Limb (tissue), 2 donors: ENCODE measurements around the gene SOX10.

Source experiments
- DNase-seq, 2 donors: peaks; one replicate each; pipeline ENCODE4 v3.0.0-alpha.2; 2016; ENCODE audit errors: extremely low spot score in 2 of 2

The SOX10 gene

DNA sequence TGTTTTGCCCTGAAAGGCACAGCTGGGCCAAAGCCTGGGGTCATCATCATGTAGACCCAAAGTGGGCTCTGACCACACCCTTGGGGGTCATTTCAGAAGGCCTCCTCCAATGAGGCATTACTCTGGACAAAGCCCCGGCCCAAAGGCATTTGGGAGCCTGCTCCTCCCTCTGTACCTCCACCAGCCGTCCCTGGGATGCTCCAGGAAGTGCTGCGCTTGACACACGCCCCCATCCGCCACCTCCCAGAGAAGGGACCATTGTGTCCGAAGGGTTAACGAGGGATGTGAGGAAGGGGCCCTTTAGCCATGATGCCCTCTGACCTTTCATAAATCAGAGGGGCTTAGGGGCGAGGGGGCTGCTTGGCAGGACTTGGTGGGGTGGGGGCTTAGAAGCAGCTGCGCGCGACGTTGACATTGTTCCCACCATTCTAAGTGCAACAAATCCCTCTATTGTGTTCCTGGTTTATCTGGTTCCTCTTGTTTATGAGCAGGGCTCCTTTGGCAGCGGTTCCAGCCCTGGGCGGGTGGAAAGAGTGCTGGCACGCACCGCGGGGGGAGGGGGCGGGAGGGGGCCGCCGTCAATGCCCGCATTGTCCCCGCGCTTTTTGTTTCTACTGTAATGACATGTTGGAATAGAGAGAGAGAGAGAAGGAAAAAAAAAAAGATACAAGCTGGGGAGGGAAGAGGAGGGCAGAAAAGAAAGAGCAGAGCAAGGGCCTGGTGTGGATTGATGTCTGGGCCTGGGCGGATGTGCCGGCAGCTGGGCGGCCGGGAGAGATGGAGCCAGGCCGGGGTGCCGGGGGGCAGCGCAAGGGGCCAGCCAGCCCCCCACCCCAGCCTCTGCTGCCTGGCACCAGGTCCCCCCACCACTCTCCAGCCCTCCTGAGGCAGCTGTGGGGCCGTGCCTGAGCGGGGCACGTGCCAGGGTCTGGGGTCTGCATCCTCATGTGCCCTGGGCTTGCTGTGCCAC, 32.1 kb upstream of the SOX10 start:
- DNase-seq = peak; percentile 45 to 77

DNA sequence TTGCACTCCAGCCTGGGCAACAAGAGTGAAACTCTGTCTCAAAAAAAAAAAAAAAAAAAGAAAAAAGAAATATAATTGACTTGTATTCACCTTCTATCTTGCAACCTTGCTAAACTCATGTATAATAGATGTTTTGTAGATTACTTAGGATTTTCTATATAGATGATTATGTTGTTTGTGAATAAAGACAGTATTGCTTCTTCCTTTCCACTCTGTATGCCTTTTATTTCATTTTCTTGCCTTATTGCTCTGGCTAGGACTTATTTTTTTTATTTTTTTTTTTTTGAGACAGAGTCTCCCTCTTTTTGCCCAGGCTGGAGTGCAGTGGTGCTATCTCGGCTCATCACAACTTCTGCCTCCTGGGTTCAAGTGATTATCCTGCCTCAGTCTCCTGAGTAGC, 29.7 kb upstream of the SOX10 start:
- no peak for DNase-seq

DNA sequence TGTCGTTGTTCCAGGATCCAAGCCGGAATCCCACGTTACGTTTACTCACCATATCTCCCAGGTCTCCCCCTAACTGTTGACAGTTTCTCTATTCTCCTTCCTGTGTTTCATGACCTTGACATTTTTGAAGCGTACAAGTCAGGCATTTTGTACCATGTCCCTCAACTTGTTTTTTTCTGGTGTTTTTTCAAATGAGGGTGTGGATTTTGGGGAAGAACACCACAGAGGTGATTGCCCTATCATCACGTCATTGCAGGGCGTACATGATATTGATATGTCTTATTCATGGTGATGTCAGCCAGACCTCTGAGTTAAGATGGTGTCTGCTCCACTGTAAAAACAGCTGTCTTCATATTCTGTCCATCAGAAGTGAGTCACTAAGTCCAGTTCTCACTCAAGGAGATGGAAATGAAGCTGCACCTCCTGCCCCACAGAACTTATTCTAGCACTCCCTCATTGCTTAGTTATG, 28.3 kb upstream of the SOX10 start:
- DNase-seq = no peak

DNA sequence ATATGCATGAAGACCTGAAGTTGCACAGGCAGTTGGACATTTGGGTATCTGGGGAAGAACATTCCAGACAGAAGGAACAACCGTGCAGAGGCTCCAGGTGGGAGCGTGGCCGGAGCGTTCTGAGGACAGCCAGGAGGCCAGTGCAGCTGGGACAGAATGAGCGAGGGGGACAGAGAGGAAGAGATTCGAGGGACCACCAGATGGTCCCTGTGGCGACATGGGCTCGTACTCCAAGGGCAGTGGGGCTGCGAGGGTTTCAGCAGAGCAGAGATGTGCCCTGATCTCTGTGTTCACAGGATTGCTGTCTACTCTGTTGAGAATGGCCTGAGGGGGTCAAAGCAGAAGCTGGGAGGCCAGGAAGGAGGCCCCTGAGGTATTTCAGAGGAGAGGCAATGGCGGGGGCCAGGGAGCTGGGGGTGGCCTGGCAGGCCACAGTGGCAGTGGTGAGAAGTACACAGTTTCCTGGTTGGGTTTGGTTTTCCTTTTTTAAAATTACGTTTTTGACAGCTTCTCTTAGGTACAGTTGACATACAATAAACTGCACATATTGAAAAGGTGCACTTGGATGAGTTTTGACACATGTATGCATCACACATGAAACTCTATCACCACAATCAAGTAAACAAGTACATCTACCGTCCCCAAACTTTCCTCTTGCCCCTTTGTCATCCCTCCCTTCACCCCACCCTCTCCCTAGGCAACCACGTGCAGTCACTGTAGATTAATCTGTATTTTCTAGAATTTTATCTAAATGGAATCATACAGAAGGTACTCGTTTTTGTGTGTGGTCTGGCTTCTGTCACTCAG, 24.8 kb upstream of the SOX10 start:
- no peak for DNase-seq

DNA sequence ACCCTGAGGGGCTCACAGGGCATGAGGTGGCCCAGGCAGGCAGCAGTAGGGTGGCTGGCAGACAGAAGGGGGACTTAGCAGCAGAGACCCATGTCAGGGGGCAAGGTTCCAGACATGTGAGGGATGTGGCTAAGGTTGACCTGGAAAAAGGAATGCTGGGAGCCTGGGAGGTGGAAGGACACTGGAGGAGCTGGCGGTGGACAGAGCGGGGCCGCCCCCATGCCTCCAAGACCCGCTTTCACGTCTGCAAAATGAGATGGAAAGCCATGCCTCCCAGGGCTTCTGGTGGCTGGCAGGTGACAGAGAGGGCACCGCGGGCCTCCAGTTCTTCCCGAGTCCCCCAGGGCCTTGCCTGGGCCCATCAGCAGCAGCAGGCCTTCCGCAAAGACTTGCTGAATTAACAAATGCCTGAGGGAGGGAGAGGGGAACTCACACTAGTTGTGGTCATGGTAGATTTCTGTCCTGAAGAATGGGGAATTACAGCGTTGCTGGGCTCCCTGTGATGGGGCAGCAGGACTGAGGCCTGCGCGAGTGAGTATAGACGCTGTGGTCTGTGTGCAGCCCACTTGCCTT, 23.1 kb upstream of the SOX10 start:
- no peak for DNase-seq

DNA sequence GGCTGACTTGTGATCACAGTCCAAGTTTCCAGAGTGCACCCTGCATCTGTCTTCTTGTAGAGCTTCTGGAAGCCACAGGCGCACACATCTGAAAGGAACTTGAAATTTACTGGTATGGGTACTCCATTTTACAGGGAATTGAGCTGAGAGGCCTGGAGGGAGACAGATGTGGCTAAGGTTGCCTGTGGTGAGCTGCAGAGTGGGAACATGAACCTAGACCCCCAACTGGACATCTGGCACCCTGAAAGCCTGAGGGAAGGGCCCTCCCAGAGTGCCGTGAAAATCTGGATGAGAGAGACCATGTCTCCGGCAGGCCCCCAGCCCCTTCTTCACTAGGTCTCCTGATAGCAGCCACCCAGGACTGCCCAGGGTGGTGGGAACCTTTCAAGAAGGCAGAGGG, 22.6 kb upstream of the SOX10 start:
- DNase-seq = no peak

DNA sequence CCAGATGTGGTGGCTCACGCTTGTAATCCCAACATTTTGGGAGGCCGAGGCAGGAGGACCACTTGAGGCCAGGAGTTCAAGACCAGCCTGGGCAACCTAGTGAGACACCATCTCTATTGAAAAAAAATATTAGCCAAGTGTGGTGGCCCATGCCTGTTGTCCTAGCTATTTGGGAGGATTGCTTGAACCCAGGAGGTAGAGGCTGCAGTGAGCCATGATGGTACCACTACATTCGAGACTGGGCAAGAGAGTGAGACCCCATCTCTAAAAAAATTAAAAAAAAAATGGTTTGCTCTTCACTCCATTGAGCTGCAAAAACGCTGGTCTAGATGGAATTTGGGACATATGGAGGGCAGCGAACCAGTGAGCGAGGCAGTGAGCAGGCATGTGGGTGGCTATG, 21.6 kb upstream of the SOX10 start:
- no peak for DNase-seq

DNA sequence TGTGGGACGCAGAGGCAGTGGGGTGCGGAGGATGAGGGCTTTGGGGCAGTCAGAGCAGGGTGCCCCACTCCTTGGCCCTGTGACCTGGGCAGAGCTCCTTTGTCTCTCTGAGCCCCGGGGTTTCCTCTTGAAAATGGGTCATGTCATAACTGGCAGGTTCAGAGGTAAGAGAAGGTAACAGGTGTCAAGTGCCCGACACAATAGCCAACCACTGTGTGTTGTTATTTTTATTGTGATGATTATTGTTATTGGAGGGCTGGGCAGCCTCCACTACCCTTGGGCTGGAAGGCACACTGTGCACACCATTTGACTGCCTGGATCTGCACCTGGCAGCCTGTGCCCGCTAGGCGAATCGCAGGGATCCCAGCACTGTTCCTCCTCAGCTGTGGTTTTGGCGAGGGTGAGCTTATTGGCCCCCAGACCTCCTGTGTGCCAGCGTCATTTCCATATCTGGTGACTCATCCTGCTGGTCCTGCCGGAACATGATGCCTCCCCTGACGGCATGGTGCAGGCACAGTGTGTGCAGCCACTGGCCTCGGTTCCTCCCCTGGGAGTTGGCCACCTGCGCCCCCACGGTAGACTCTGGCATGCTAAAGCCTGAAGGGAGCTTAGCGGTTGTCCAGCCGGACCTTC, 15.4 kb upstream of the SOX10 start:
- no peak for DNase-seq

DNA sequence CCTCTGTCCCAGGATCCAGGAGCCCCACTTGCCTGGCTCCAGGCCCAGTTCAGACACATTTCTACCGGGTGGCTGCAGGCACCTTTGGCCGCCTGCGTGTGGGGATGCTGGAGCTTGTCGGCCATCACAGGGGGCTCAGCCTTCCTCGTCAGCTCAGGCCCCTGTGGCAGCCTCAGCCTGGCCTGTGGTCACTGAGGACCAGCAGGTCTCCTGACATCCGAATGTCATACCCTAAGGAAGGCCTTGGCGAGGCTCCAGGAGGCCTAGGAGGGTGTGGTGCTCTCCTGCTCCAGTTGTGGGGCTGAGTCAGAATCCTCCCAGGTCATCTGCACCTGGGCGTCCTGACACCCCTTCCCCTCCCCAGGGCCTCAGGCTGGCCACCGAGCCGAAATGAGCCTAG, 14.9 kb upstream of the SOX10 start:
- no peak for DNase-seq

DNA sequence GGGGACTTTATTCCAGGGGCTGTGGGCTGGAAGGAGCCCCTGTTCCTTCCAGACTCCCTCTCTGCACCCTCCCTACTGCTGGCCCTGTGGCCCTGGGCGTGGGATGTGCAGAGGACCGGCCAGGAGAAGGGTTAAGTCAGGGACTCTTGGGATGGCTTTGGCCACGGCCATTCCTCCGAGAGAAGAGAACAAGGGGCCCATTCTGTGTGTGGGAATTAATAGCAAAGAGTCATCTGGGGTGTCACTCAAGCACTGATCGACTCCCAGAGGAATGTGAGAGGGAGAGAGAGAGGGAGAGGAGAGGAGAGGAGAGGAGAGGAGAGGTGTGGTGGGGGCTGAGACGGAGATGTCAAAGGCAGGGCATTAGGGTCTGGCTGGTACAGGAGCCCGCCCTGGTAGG, 14.2 kb upstream of the SOX10 start:
- no peak for DNase-seq

DNA sequence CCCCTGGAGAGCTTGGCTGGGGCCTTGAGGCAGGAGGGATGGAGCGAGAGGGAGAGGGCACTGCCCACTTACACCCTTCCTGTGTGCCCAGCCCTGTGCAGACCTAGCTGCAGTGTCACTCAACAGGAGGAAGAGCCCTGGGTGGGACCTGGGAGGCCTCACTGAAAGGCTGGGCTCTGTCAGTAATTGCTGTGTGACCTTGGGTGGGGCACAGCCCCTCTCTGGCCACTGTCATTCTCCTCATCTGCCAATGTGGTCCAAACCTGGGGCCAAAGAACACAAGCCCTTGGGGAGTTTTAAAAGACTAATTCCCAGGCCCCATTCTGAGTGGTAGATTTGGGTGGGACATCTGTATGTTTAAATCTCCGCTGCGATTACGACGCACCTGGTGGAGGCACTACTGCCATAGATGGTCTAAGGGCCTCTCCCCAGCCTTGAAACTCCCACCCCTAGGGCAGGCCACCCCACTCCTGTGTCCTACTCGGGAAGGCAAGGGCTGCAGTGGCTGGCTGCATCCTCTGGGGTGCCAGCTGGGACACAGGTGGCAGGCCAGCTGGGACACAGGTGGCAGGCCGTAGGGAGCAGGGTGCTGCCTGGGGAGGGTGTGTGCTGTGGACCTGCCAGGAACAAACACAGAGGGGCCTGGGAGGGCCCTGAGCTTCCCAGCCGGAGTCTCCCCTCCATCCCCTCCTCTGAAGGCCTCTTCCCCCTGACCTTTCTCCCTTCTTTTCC, 12.3 kb upstream of the SOX10 start:
- DNase-seq = no peak

DNA sequence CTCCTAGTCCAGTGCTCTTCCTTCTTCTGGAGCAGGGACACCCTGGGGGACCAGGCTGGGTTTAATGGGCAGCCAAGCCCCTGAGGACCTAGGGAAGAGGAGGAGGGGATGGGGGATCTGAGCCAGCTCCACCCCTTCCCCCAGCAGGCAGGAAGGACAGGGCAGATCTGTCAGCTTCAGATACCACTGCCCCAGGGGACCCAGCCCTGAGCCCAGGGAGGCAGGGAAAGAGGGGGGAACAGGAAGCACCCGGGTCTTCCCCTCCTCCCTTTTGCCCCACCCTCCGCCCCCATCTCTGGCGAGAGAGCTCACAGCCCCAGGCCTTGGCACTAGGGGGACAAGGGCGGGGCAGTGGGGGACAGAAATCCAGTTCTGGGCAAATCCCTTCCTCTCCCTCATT, 11.7 kb upstream of the SOX10 start:
- DNase-seq = no peak

DNA sequence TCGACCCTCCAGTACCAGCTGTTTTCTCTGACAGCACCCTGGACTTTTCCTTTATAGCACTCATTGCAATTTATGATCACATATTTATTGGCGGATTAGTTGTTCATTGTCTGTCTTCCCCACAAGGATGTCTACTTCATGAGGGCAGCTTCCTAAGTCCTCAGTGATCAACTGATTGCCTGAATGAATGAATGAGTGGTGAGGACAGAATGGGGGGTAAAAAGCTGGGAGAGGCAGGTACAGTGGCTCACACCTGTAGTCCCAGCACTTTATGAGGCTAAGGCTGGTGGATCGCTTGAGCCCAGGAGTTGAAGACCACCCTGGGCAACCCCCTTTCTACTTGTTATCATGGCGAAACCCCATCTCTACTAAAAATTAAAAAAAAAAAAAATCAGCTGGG, 11.1 kb upstream of the SOX10 start:
- DNase-seq = no peak

DNA sequence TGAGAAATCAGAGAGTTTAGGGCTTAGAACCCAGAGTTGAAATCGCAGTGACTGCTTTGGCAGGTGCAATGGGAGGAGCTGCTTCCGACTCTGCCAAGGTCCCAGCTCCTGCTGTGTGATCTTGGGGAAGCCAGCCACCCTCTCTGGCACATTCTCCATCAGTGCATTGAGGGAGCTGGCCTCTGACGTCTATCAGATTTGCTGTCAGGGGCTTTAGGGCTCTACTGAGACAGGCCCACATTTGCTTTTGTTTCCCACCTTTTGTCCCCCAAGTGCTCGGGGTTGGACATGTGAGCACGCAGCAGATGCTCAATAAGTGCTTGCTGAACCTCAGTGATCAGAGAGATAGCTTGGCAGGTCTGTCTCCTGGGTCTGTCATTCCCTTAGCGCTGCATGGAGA, 10.6 kb upstream of the SOX10 start:
- DNase-seq = no peak

DNA sequence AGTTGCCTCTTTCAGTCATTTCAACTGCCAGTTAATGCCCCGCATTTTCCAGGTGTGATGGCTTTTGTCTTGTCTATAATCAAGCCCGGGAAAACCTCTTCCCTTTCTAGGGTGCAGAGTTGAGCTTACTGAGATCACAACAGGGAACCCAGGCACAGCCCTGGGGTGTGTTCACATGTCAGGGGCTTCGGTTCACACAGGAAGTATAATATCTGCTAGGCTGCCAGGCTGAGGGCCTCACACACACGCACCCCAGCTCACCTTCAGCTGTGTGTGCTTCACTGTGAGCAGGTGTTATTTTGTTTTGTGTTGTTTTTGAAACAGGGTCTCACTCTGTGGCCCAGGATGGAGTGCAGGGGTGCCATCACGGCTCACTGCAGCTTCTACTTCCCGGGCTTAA, 9.7 kb upstream of the SOX10 start:
- DNase-seq = no peak

DNA sequence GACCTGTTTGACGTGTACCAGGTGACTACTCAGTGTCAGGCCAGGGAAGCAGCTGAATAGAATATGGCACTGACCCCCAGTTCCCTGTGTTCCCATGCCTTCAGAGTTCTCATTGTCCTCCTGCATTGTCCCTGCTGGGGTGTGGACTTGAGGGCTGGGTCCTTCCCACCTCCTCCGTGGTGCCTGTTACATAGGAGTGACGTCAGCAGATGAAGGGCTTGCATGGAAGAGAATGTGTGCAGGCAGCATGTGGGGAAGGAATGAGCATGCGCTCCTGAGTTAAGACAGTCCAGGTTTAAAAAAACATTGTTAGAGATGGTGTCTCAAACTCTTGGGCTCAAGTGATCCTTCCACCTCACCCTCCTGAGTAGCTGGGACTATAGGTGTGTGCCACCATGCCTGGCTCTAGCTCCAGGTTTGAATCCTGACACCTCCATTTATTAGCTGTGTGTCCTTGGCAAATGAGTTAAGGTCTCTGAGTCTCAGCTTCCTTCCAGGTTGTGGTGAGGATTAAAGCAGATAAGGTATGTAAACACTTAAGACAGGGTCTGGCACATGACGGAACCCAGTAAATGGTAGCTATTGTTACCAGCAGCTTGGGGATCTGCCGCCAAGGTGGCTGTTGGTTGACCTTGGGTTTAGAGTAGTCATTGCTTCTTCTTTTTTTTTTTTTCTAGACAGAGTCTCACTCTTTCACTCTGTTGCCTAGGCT, 7.5 kb upstream of the SOX10 start:
- DNase-seq = no peak

DNA sequence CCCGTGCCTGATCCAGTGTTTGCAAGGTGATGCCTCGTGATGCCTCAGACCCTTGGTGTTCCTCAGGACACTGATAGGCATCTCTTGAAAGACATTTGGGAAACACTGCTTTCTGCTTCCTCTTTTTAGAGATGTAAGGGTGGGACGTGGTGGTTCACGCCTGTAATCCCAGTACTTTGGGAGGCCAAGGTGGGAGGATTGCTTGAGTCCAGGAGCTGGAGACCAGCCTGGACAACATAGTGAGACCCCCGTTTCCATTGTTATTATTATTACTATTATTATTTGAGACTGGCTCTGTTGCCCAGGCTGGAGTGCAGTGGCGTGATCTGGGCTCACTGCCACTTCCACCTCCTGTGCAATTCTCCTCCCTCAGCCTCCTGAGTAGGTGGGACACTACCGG, 6.5 kb upstream of the SOX10 start:
- no peak for DNase-seq

DNA sequence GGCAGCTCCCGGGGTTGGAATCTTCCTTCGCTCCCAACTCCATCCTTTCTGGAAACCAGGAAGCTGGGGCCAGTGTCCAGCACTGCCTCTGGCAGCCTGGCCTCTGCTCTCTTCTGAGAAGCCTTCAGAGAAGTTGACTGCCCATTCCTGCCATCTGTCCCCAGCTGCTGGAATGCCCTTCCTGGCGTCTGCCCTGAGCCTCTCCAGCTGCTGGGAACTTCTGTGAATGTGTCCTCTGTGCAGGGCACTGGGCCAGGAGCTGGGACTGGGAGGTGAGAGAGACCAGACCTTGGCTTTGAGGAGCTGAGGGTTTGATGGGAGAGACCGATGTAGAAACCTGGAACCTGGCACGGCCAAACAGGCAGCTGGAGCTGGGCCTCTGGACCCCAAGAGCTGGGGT, 5.9 kb upstream of the SOX10 start:
- no peak for DNase-seq

DNA sequence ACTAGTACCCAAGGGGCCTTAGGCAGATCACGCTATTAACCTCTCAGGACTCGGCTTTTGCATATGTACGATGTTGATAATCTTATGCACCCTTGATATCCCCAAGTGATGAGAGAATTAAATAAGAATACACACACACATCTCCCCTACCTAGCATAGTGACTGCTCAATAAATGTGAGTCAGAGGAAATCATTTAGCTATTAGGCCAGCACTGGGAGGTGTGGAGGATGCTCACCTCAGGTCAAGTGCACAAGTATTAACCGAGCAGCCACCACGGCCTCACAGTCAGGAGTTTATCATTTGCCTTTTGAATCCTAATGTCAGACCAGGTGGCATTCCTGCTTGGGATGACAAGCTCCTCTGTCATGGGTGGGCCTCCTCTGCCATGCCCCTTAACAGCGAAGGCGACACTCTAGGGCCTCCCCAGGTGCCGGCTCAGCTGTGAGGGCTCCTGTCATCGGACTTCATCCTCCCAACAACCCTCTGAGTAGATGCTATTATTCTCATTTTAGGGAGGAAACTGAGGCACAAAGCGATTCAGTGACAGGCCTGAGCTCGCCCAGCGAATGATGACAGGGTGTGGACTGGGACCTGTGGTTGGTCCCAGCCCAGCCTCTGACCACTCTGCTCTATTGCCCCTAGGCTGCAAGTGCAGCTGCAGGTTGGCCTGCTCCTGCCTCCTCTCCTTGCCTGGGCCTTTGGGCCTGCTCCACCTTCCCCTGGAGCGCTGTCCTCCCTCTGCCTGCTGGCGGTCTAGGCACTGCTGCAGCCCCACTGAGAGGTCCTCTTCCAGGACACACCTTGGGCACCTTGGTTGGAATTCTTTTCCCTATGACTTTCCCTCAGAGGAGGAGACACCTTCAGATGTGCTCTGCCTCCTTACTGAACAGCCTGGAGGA, 5.0 kb upstream of the SOX10 start:
- no peak for DNase-seq
